Uterus (tissue), 2 donors: ENCODE data around the gene AP1B1.

ENCODE experiments used
- CTCF ChIP-seq, 4 experiments: fragments of 200-600 bp in 2 of 4; fragments of 450-650 bp in 2 of 4; sonication (generic) in 2 of 4; IDR thresholded peaks; one replicate each; pipeline ENCODE4 v1.5.1; 2016 to 2019; ENCODE audit warnings: antibody characterized with exemption in 4 of 4, mild to moderate bottlenecking in 2 of 4, moderate library complexity in 1 of 4
- POLR2A ChIP-seq, 2 donors: fragments of 450-650 bp; IDR thresholded peaks; one replicate each; pipeline ENCODE4 v1.6.1; 2016; ENCODE audit warnings: antibody characterized with exemption in 2 of 2, mild to moderate bottlenecking in 1 of 2, moderate library complexity in 1 of 2

DNA sequence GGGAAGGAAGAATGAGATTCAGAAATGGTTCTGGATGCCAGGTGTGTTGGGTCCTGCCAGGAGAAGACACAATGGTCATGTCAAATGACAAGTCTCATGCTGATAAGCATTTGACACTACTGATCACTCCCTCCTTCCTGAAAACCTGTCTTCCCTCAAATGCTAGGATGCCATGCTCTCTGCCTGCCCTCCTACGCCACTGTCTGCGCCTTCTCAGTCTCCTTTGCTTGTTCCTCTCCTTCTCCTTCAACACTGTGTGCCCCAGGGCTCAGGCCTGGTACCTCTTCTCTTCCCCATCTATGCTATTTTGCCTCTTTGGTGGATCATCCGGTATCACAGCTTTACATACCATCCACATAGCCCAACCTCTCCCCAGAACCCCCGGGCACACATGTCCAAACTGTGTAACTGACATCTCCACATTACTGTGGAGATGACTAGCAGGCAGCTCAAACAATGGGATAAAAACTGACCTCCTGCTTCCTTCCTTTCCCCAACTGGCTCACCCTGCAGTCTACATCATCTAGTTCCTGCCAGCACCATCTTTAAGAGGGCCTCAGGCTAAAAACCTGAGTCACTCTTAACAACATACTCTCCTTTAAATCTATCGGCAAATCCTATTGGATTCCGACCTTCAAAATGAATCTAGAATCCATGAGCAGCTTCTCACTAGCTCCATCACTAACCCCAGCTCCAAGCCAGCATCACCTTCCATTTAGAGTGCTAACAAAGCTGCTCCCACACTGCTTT, 8.2 kb downstream of the AP1B1 start:
- TF ChIP-seq POLR2A (IDR thresholded peaks at IDR 0.05) (no peak), CTCF (IDR thresholded peaks at IDR 0.05) (no peak)
